Omental fat pad (tissue), 4 donors: ENCODE measurements around the gene ATRX. TPM values are rescaled to one million over a fixed set of nuclear protein-coding genes. Genes with fewer than 3 reads are reported as not detected.

Experiments
- ATAC-seq: fragments of 150-250 bp; one replicate; pipeline ENCODE4 v1.9.1; 2016; ENCODE audit warnings: mild to moderate bottlenecking, moderate library complexity; ENCODE audit not compliant: low FRiP score
- DNase-seq: peaks from one replicate; pipeline ENCODE4 v3.0.0-alpha.2; 2019; ENCODE audit warnings: low spot score
- small RNA-seq: library from RNA; depleted of rRNA; stranded (forward); fragments of <200 nt; gene quantifications from one replicate; pipeline ENCODE3, GENCODE V24; 2016
- total RNA-seq, 4 donors: library from RNA; depleted of rRNA; stranded (reverse); fragments of >200 nt; gene quantifications; one replicate each; pipeline ENCODE4 v1.1.0, GENCODE V29; 2016
- TF ChIP-seq, protein P1 (sequence below), 3 donors: fragments of 450-650 bp; IDR thresholded peaks; one replicate each; pipeline ENCODE4 v1.5.1; 2016 to 2017; ENCODE audit warnings: antibody characterized with exemption in 3 of 3, mild to moderate bottlenecking in 3 of 3, moderate library complexity in 2 of 3

The ATRX gene
- total RNA-seq, 4 donors from 2014 or later, result 62.6 to 93.6 (median 70.7) TPM

DNA sequence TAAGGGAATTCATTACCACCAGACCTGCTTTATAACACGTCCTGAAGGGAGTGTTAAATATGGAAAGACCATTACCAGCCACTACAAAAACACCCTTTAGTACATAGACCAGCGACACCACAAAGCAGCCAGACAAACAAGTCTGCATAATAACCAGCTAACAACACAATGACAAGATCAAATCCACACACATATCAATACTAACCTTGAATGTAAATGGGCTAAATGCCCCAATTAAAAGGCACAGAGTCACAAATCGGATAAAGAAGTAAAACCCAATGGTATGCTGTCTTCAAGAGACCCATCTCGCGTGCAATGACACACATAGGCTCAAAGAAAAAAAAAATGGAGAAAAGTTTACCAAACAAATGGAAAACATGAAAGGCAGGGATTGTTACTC is 302.0 kb downstream of the ATRX start:
- TF ChIP-seq, protein P1, sequence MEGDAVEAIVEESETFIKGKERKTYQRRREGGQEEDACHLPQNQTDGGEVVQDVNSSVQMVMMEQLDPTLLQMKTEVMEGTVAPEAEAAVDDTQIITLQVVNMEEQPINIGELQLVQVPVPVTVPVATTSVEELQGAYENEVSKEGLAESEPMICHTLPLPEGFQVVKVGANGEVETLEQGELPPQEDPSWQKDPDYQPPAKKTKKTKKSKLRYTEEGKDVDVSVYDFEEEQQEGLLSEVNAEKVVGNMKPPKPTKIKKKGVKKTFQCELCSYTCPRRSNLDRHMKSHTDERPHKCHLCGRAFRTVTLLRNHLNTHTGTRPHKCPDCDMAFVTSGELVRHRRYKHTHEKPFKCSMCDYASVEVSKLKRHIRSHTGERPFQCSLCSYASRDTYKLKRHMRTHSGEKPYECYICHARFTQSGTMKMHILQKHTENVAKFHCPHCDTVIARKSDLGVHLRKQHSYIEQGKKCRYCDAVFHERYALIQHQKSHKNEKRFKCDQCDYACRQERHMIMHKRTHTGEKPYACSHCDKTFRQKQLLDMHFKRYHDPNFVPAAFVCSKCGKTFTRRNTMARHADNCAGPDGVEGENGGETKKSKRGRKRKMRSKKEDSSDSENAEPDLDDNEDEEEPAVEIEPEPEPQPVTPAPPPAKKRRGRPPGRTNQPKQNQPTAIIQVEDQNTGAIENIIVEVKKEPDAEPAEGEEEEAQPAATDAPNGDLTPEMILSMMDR (IDR thresholded peaks at IDR 0.05), result no peak
- DNase-seq (no peak), ATAC-seq (no peak)

DNA sequence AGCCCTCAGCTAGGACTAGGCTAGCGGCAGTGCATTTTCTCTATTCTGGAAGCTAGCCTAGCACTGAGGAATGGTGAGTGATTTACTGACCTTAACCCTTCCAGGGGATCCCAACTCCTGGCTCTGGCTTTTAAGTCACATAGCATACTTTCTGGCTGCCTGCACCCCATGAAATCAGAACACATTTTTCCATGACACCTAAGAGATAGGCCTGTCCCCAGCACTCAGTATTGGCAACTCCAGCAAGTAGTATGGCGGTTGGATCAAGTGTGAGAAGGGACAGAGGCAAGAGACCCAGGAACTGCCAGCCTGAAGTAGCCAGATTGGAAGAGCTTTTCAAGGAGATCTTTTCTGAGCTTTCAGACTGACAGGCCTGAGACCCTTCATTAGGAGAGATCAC is 330.6 kb downstream of the ATRX start:
- ATAC-seq (no peak), DNase-seq (no peak)
- TF ChIP-seq, protein P1 (IDR thresholded peaks at IDR 0.05), result no peak

Small RNA genes within 50 kb of the gene (small RNA-seq; reads per million reads assigned to genes)
- not detected for gene FABP5P15

Other genes starting within 250 kb of the ATRX start
- gene MAGT1, start 109.2 kb upstream of the ATRX start, total RNA-seq, result 10 to 100 TPM; 39.7 to 60.1 (median 43.4) TPM
- gene COX7B, start 113.3 kb upstream of the ATRX start, total RNA-seq, result 100 to 1,000 TPM; 253 to 427 (median 338) TPM
- 10 to 100 TPM in 1 of 4 donors, 1 to 10 TPM in 3; 7.3 to 13.9 (median 7.8) TPM for gene ATP7A, start 124.5 kb upstream of the ATRX start, total RNA-seq
- gene PGAM4, start 183.4 kb upstream of the ATRX start, total RNA-seq, result not detected